Gastrocnemius medialis (tissue), 4 donors: ENCODE data around the gene MYH10. TPM values are rescaled to one million over a fixed set of nuclear protein-coding genes. Genes with fewer than 3 reads are reported as not detected.

Experiments
- ATAC-seq, 2 donors: fragments of 150-250 bp; one replicate each; pipeline ENCODE4 v1.9.1; 2016
- DNase-seq, 2 donors: peaks; one replicate each; pipeline ENCODE4 v3.0.0-alpha.2; 2019
- H3K27ac ChIP-seq, 4 donors: fragments of 200-600 bp; sonication (generic); 1 replicate in 1 of 4; 2 replicates in 3 of 4; pipeline ENCODE4 v1.5.1; 2016 to 2018; ENCODE audit warnings: mild to moderate bottlenecking in 2 of 4, moderate library complexity in 1 of 4
- H3K27me3 ChIP-seq, 3 donors: fragments of 200-600 bp; sonication (generic) in 2 of 3; 1 replicate in 1 of 3; 2 replicates in 2 of 3; pipeline versions ENCODE4 v1.5.1 to v1.6.0; 2016 to 2019; ENCODE audit warnings: mild to moderate bottlenecking in 1 of 3, moderate library complexity in 1 of 3
- H3K36me3 ChIP-seq, 2 donors: fragments of 200-600 bp; sonication (generic) in 1 of 2; one replicate each; pipeline ENCODE4 v1.5.1; 2017 to 2018
- H3K4me1 ChIP-seq, 2 donors: fragments of 200-600 bp; sonication (generic) in 1 of 2; one replicate each; pipeline ENCODE4 v1.5.1; 2016 to 2017; ENCODE audit warnings: mild to moderate bottlenecking in 2 of 2
- H3K4me3 ChIP-seq, 4 donors: fragments of 200-600 bp; sonication (generic) in 3 of 4; 1 replicate in 1 of 4; 2 replicates in 3 of 4; pipeline ENCODE4 v1.5.1; 2016 to 2019; ENCODE audit warnings: mild to moderate bottlenecking in 2 of 4
- H3K9me3 ChIP-seq, 3 donors: fragments of 200-600 bp; sonication (generic) in 2 of 3; 1 replicate in 1 of 3; 2 replicates in 2 of 3; pipeline ENCODE4 v1.5.1; 2016 to 2019
- CTCF ChIP-seq, 5 experiments: fragments of 450-650 bp in 3 of 5; fragments of 200-600 bp in 2 of 5; sonication (generic) in 2 of 5; IDR thresholded peaks in 4 of 5; conservative IDR thresholded peaks in 1 of 5; 1 replicate in 4 of 5; 2 replicates in 1 of 5; pipeline ENCODE4 v1.5.1; 2016 to 2019; ENCODE audit warnings: antibody characterized with exemption in 5 of 5, mild to moderate bottlenecking in 3 of 5, moderate library complexity in 3 of 5
- POLR2A ChIP-seq, 2 donors: fragments of 450-650 bp; IDR thresholded peaks; one replicate each; pipeline ENCODE4 v1.6.1; 2017; ENCODE audit warnings: antibody characterized with exemption in 2 of 2, mild to moderate bottlenecking in 2 of 2, moderate library complexity in 2 of 2
- in situ Hi-C, 4 donors: fragments of 200-750 bp; cut with MboI; loops; one replicate each; pipeline versions ENCODE4 v1.15.0 to v1.8.0; 2017; ENCODE audit warnings: low sequenced_read_pairs in 4 of 4
- intact Hi-C: fragments of 100-400 bp; cut with DNase I; formaldehyde crosslinking; loops from one replicate; pipeline ENCODE4 v1.15.1; 2023; ENCODE audit warnings: low total_unique reads
- total RNA-seq, 4 donors: library from RNA; depleted of rRNA; stranded (reverse); fragments of >200 nt; gene quantifications; one replicate each; pipeline versions ENCODE4 v1.1.0 to v1.2.3, GENCODE V29; 2016

MYH10 gene
- total RNA-seq, 4 donors from 2014 or later, result 2.5 to 10.6 (median 4.1) TPM

- Histone ChIP-seq H3K27me3 (no peaks in the 10 kb centered on the region), H3K27ac (no peak overlapping the region), H3K36me3 (peaks cover 0 to 14% of the 10 kb centered on the region in 2 donors), H3K4me1 (no peaks in the 10 kb centered on the region), H3K4me3 (no peak overlapping the region), H3K9me3 (no peaks in the 10 kb centered on the region)
- DNase-seq (no peak), ATAC-seq (no peak)
- intact Hi-C loops (no loop called here), in situ Hi-C loops (no loop called here)
- TF ChIP-seq CTCF (IDR thresholded peaks at IDR 0.05 in 4 of 5, conservative IDR thresholded peaks at IDR 0.05 in 1 of 5) (no peak), POLR2A (IDR thresholded peaks at IDR 0.05) (no peak)
Observed at GRCh38 chr17:8490256-8491023, 140.1 kb downstream of the MYH10 start.

DNA sequence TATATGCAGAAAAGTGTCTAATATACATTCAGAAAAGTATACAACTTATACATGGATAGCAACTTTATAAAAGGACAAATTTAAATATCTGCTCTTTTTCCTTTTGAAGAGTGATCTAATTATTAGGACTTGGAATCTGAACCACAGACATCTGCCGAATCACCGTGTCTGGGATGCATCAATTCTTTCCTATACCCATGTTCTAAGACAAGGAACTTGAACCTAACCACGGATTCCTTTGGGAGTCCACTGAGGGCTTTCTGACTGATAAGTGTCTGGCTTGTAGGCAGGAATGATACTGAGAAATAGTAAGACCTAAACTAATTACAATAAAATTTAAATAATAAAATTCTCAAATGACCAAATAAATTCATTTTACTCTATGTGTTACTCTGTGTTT lies 140.7 kb downstream of the MYH10 start:
- ATAC-seq, result no peak

DNA sequence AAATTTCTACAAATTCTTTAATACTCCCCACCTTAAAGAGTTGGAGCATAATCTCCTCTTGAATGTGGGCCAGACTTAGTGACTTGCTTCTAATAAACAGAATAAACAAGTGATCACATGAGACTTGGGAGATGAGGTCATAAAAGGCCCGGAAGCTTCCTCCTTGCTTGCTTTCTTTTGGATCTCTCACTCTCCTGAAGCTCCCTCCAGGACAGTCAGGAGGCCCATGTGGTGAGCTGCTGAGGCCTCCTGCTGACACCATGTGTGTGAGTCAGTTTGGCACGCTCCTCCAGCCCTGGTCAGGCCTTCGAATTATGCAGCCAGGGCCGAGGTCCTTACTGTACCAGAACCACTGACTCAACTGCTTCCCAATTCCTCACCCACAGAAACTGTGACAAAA lies 141.6 kb downstream of the MYH10 start:
- H3K27me3 ChIP-seq, result no peaks in the 10 kb centered on the region
- in situ Hi-C loops (no loop called here), intact Hi-C loops (no loop called here)
- peak in 1 of 2 donors; percentile 56 for DNase-seq
- no peak overlapping the region for H3K4me3 ChIP-seq
- H3K4me1 ChIP-seq, result no peaks in the 10 kb centered on the region
- H3K9me3 ChIP-seq, result no peaks in the 10 kb centered on the region
- ATAC-seq, result peak; percentile 30 to 50
- TF ChIP-seq POLR2A (IDR thresholded peaks at IDR 0.05), result no peak
- no peak for TF ChIP-seq CTCF (IDR thresholded peaks at IDR 0.05 in 4 of 5, conservative IDR thresholded peaks at IDR 0.05 in 1 of 5)
- H3K27ac ChIP-seq, result peak overlapping the region in 1 of 4 donors; percentile 13
- peaks cover 0 to 14% of the 10 kb centered on the region in 2 donors for H3K36me3 ChIP-seq

More for the DNA sequence above, 140.7 kb downstream of the MYH10 start:
- in situ Hi-C loops, result no loop called here
- no peak overlapping the region for H3K4me3 ChIP-seq
- no peak for DNase-seq
- intact Hi-C loops, result no loop called here
- H3K27ac ChIP-seq, result no peak overlapping the region
- H3K36me3 ChIP-seq, result peaks cover 0 to 14% of the 10 kb centered on the region in 2 donors
- H3K27me3 ChIP-seq, result no peaks in the 10 kb centered on the region
- TF ChIP-seq CTCF (IDR thresholded peaks at IDR 0.05 in 4 of 5, conservative IDR thresholded peaks at IDR 0.05 in 1 of 5) (no peak), POLR2A (IDR thresholded peaks at IDR 0.05) (no peak)
- H3K9me3 ChIP-seq, result no peaks in the 10 kb centered on the region
- H3K4me1 ChIP-seq, result no peaks in the 10 kb centered on the region

GRCh38 chr17:8488491-8488890 lies 142.0 kb downstream of the MYH10 start:
- Histone ChIP-seq H3K27me3 (no peaks in the 10 kb centered on the region), H3K4me1 (no peaks in the 10 kb centered on the region), H3K4me3 (no peak overlapping the region), H3K9me3 (no peaks in the 10 kb centered on the region), H3K27ac (peak overlapping the region in 1 of 4 donors; percentile 13), H3K36me3 (peaks cover 0 to 16% of the 10 kb centered on the region in 2 donors)
- intact Hi-C loops (no loop called here), in situ Hi-C loops (no loop called here)
- DNase-seq (no peak), ATAC-seq (no peak)
- TF ChIP-seq POLR2A (IDR thresholded peaks at IDR 0.05), result no peak
- no peak for TF ChIP-seq CTCF (IDR thresholded peaks at IDR 0.05 in 4 of 5, conservative IDR thresholded peaks at IDR 0.05 in 1 of 5)
